GM10847 (cell line): ENCODE results near the gene L3MBTL4.

Experiments
- POLR2A ChIP-seq: IDR thresholded peaks from 2 replicates; pipeline ENCODE4 v1.6.1; 2011; ENCODE audit not compliant: insufficient read length; ENCODE audit errors: extremely low read depth

The L3MBTL4 gene

DNA sequence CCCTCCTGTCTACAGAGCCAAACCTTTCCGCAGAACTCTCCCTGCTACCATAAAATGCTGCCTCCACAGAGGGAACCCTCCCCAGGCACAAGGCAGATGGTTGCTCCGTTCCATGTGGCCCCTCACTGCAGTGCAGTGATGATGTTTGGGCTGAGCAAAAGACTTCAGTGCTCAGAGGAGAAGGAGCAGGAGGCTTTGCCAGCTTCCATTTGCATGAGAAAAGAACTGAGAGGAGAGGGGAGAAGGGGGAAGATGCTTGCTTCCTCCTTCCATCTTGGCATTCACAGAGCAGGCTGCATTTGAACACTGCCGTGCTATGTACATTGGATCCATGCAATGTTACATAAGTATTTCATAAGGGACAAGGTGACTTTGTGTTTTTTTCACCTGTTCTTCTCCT, 472.8 kb downstream of the L3MBTL4 start:
- no peak for TF ChIP-seq POLR2A

DNA sequence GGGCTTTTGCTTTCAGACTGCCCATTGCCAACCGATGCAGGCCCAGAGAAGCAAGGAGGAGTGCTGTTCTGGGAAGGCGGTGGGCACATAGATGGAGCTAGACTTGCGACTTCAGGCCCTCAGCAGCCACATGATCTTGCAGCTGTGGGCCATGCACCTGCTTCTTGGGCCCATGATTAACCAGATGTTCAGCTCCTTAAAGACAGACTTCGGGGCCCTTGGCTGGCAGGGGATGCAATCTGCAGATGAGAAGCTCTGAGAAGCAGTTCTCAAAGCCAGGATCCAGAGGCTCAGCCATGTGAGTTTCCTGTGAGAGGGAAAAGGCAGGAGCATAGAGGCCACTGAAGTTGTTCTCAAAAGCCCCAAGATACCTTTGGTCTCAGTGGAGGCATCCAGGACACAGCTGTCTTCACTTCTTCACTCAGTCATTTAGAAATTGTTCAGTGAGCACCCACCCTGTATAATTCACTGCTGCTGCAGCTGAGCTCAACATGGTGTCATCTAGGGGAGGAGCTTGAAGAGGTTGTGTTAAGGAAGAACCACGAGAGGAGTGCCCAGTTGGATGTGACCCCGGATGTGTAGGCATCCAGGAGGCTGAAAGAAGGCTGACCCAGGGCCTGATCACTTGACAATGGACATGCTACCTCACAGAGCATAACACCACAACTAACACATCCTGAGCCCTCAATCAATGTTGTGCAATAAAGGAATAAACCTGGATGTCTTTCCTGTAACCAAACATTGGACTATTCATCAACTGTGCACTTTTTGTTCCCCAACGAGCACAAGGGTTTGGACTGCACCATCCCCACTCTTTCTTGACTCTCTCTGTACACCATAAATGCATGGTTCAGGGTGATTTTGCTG, 474.7 kb downstream of the L3MBTL4 start:
- TF ChIP-seq POLR2A, result no peak

DNA sequence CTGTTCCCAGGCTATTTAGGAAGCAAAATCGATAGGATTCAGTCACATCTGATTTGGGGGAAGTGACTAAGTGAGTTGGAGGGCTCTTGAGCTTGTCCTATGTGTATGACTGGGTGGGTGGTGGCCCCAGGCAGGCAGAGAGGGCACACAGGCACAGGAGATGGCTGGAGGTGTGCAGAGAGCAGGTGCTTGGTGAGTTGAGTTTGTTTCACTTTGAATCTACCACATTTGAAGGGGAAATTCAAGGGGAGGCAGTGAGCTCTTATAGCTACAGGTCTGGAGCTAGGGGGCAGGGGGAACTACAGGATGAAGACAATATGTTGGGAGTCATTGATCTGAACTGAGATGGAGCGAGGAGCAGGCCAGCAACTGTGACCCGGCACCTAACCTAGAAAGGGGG, 476.9 kb downstream of the L3MBTL4 start:
- TF ChIP-seq POLR2A, result no peak

DNA sequence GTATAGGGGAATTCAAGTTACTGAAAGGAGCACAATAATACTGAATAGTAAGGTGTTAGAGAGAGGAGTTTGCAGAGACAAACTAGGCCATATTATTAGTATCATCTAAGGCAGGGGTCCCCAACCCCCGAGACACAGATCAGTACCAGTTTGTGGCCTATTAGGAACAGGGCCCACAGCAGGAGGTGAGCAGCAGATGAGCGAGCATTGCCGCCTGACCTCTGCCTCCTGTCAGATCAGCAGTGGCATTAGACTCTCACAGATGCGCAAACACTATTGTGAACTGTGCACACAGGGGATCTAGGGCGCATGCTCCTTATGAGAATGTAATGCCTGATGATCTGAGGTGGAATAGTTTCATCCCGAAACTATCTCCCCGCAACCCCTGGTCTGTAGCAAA, 477.6 kb downstream of the L3MBTL4 start:
- no peak for TF ChIP-seq POLR2A

DNA sequence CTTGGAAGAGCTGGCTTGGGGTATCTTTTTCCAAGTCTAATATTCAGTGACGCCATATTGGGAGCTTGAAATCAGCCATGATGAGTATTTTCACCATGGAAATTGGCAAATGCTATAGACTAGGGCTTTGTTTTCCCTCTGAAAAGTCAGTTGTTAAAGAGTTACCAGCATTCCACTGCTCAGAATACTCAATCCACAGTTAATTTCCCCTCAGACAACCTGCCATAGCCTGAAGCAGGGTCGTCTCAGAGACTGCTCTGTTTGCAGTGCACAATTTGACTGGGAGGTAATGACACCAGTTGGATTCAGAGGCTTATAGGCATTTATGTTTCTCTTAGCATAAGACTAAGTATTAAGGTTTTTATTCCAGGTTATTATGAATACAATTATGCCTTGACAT, 483.9 kb downstream of the L3MBTL4 start:
- TF ChIP-seq POLR2A, result no peak

DNA sequence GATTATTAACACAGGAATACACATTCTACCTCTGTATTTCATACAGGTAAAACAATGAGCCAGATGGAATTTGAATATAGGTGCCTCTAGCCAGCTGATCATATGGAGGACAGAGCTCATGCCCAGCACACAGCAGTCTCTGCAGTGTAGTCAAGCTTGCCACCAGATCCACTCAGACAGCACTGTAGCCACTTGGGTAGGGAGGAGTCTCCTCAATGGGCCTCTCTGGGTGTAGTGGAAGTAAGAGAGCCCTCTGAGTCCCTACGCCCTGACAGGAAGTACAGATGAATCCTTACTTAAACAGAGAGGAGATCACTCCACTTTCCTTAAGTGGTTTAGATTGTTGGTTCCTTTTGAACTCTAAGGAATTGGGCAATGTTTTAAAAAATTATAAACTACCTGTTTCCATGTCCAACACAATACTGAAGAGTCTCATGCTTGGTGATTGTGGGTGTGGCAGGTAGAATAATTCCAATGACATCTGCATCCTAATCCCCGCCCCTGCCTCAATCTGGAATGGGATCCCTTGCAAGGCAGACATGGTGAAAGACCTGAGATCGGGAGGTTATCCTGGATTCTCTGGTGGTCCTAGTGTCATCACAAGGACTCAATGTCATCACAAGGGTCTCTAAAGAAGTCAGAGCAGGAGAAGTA, 496.4 kb downstream of the L3MBTL4 start:
- no peak for TF ChIP-seq POLR2A

DNA sequence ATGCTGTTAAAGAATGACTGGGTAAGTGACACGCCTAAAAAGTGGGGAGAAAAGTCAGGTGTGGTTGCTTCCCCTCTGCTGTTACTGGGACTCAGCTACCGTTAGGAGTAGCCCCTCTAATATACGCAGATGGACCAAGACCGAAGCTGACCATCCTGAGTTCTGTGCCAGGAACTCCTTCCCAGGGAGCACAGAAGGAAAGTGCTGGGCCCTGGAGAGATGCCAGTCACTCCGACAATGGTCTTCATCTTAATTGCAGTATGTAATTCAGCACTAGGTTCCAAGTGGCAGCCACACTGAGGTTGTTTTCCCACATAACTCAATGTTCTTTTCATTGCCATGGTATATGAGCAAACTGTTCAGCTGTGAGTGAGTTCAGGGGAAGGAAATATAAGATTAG, 499.8 kb downstream of the L3MBTL4 start:
- no peak for TF ChIP-seq POLR2A

DNA sequence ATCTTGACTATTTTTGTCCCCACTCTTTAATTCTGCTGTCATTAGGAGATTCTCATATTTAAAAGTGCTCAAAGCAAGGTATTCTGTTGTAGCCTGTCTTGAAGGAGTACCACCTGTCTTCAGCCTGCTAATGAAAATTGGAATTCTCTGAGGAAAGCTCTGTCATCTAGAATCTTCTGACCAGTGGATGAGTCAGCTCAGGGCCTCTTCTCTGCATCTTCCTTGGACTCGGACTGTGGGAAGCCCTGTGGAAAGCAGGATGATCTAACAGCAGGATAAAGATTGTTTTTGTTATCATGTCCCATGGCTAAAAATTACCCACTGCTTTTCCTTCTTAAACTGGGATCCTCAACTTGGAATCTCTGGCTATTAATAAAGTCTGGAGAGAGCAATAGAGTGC, 500.7 kb downstream of the L3MBTL4 start:
- TF ChIP-seq POLR2A, result no peak

DNA sequence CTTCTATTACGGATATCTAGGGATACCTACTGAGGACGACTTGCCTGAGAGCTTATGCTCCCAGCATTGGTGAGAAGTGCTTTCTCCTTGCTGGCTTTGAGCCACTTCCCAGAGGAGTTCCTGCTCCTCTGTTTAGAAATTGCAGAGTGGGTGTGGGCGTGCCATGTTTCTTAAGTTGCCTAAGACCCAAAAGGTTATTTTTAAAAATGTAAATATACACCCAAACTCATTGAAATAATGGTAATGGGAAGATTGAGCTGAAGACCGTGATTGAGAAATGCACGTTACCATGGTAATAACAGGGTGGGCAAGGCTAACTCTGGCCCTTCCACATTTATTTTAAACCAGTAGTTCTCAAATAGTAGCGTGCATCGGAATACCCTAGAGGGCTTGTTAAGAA, 502.1 kb downstream of the L3MBTL4 start:
- no peak for TF ChIP-seq POLR2A

DNA sequence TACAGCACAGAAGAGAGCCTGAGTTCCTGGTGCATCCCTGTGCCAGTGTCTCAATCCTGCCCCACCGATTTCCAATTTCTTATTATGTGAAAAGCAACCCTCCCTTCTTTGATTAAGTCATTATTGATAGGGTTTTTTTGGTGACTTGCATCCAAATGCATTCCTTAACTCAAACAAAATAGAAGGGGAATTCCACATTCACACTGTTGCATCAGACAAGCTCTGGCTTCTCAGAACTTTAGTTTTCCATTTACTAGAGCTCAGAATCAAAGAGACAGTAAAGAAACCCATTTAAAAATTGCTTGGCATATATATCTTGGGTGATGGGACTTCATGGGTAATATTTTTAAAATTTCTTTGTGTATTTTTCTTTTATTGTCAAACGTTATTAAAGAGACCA, 505.6 kb downstream of the L3MBTL4 start:
- TF ChIP-seq POLR2A, result no peak
